Measurements from ENCODE around the gene CBARP.

Gene CBARP

DNA sequence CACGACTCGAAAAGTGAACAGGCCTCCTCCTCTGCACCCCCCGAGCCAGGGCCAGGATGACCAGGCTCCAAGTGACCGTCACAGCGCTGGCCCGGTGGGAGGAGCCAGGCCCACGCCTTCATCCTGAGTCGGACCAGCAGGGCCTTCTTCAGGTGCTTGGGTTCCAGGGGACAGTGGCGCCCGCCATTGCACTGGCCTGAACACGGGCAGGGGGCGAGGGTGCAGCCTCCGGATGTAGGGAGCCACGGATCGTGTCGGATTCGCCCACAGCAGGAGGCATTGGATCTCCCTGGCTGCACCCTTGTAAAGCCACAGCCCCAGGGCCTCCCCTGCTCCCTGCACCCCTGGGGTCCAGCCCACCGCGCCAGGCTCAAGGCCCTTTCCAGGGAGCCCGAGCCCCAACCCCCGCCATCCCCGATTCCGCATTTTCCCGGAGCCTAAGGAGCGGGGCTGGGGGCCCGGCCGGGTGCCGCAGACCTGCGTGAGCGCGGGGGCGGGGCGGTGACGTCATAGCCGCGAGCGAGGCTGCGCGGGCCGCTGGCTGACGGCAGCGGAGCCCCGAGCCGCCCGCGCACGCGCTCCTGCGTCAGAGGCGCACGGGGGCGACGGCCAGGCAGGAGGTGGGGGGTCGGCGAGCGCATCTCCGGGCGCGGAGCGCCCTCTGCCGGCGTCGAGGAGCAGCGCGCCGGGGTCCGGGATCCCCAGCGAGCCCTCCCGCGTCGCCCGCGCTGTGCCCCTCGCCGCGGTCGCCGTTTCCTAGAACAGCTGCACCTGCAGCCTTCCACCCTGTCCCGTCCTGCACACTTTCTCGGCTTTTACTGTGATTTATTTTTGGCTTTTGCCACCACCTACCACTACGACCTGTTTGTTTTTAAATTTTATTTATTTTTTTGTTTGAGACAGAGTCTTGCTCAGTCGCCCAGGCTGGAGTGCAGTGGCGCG is 2.3 kb upstream of the CBARP start:
- Histone ChIP-seq H3K4me3 (ENCODE audit: low read length in 2 of 2) (peak overlapping the region in 1 of 2 donors; percentile 67), H3K36me3 (ENCODE audit: control insufficient read depth in 2 of 2, insufficient read depth in 2 of 2, low read length in 2 of 2) (no peaks in the 10 kb centered on the region), H3K27me3 (ENCODE audit: control insufficient read depth in 1 of 2, insufficient read depth in 2 of 2, low read length in 2 of 2) (peaks cover 0 to 8% of the 10 kb centered on the region in 2 donors), H3K9me3 (ENCODE audit: control insufficient read depth in 2 of 2, low read length in 2 of 2) (no peaks in the 10 kb centered on the region), H3K27ac (ENCODE audit: low read length) (peak overlapping the region; percentile 89), H3K4me1 (ENCODE audit: control insufficient read depth, insufficient read depth, low read length) (peaks cover 68% of the 10 kb centered on the region), H3K9ac (ENCODE audit: low read length in 2 of 2) (peak overlapping the region; percentile 47 to 66)

DNA sequence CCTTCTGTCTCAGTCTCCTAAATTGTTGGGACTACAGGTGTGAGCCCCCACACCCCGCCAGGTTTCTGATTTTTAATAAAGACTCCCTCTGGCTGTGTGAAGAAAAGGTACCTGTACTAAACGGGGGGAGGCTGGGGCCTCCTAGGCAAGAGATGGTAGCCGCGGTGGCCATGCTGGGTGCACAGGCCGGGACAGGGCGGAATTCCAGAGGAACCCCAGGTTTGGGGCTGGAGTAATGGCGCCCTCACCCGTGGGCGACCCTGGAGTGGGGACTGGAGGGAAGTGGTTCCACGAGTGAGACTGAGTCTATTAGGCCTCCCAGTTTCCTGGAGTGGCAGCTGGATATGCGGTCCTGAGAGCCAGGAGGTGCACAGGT is 1.6 kb upstream of the CBARP start:
- no peaks in the 10 kb centered on the region for H3K9me3 ChIP-seq (ENCODE audit: control insufficient read depth in 2 of 2, low read length in 2 of 2)
- peaks cover 61% of the 10 kb centered on the region for H3K4me1 ChIP-seq (ENCODE audit: control insufficient read depth, insufficient read depth, low read length)
- peaks cover 0 to 8% of the 10 kb centered on the region in 2 donors for H3K27me3 ChIP-seq (ENCODE audit: control insufficient read depth in 1 of 2, insufficient read depth in 2 of 2, low read length in 2 of 2)
- H3K27ac ChIP-seq (ENCODE audit: low read length): peak overlapping the region; percentile 89
- H3K36me3 ChIP-seq (ENCODE audit: control insufficient read depth in 2 of 2, insufficient read depth in 2 of 2, low read length in 2 of 2): no peaks in the 10 kb centered on the region
- H3K9ac ChIP-seq (ENCODE audit: low read length in 2 of 2): no peak overlapping the region
- peak overlapping the region in 1 of 2 donors; percentile 67 for H3K4me3 ChIP-seq (ENCODE audit: low read length in 2 of 2)

DNA sequence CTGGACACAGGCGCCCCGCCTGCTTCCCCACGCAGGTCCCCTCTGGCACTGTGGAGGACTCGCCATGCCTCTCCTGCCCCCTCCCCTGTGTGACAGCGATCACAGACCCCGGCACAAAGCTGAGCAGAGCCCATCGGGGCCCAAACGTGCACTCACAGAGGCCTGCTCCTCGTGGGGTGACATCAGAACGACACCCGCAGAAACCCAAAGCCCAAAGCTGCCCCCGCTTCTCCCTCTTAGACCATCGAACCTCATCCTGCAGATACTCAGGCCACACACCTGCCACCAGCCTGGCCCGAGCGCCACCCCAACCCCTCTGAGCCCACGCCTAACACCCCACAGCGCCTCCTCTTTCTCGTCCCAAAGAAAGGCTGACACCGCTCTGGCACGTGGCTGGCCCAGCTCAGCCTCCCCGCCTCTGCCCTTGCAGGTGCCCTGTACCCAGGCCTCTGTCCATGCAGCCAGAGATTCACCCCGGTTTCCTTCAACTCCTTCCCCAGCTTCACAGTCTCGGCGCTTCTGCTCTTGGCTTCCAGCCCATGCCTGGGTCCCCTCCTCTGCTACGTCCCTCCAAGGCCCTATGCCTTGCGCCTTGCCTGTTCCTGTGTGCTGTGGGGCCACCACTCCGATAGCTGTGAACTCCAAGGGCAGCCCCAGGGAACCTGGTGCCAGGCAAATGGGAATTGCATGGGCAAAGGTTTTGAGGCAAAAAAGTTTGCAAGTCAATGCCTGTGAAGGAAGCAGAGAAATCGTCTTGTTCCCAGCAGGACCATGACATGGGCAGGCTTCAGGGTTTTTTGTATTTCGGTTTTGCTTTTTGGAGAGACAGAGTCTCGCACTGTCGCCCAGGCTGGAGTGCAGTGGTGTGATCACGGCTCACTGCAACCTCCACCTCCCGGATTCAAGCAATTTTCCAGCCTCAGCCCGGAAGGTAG is 831 bp upstream of the CBARP start:
- Histone ChIP-seq H3K27ac (ENCODE audit: low read length) (peak overlapping the region; percentile 89), H3K27me3 (ENCODE audit: control insufficient read depth in 1 of 2, insufficient read depth in 2 of 2, low read length in 2 of 2) (peaks cover 0 to 8% of the 10 kb centered on the region in 2 donors), H3K9me3 (ENCODE audit: control insufficient read depth in 2 of 2, low read length in 2 of 2) (no peaks in the 10 kb centered on the region), H3K36me3 (ENCODE audit: control insufficient read depth in 2 of 2, insufficient read depth in 2 of 2, low read length in 2 of 2) (no peaks in the 10 kb centered on the region), H3K9ac (ENCODE audit: low read length in 2 of 2) (no peak overlapping the region), H3K4me3 (ENCODE audit: low read length in 2 of 2) (peak overlapping the region in 1 of 2 donors; percentile 72), H3K4me1 (ENCODE audit: control insufficient read depth, insufficient read depth, low read length) (peaks cover 54% of the 10 kb centered on the region)

DNA sequence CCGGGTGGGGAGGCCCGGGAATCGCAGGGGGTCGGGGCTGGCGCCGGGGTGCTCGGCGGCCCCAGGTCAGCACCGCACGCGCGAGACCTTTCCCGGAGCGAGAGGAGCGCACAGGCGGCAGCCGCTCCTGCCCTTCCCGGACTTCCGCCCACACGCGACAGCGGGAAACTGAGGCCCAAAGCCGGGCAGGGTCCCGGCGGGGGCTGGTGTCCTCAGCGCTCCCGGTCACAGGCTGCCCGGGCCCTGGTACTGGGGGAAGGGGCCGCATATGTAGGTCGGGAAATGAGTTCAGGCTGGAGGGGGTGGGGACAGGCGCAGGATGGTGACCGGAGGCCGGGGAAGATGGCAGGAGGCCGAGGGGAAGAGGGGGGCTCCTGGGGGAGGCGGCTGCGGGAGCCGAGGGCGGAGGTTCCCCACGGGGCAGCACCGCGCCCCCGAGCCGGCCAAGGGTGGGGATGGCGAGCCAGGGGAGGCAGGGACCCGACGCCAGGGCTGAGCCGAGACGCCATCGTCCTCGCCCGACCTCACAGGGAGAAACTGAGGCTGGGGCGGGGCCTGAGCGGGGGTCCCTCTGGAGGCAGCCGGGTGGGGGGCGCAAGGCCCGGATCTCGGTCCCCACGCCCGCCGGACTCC is 662 bp downstream of the CBARP start:
- Histone ChIP-seq H3K9me3 (ENCODE audit: control insufficient read depth in 2 of 2, low read length in 2 of 2) (no peaks in the 10 kb centered on the region), H3K4me1 (ENCODE audit: control insufficient read depth, insufficient read depth, low read length) (peaks cover 52% of the 10 kb centered on the region), H3K36me3 (ENCODE audit: control insufficient read depth in 2 of 2, insufficient read depth in 2 of 2, low read length in 2 of 2) (no peaks in the 10 kb centered on the region), H3K27me3 (ENCODE audit: control insufficient read depth in 1 of 2, insufficient read depth in 2 of 2, low read length in 2 of 2) (peaks cover 0 to 8% of the 10 kb centered on the region in 2 donors), H3K27ac (ENCODE audit: low read length) (no peak overlapping the region), H3K9ac (ENCODE audit: low read length in 2 of 2) (peak overlapping the region in 1 of 2 donors; percentile 42), H3K4me3 (ENCODE audit: low read length in 2 of 2) (peak overlapping the region; percentile 57 to 72)

DNA sequence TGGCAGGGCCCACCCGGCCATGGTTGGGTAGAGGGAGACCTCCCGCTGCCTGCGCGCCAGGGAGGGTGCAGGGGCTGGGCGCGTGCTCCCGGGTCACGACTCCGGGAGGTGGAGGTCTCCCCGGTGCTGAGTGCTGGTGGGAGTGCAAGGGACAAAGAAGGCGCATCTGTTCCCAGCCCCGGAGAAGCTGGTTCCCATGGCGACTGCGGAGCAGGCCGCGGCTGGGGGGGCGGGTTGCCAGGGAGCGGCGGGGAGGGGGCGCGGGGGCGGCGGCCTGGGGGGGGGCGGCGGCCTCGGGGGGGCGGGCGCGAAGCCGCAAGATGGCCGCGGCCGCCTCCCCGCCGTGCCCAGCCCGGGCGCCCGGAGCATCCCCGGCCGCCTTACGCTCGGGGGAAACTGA is 1.2 kb downstream of the CBARP start:
- Histone ChIP-seq H3K4me3 (ENCODE audit: low read length in 2 of 2) (peak overlapping the region in 1 of 2 donors; percentile 72), H3K27ac (ENCODE audit: low read length) (no peak overlapping the region), H3K4me1 (ENCODE audit: control insufficient read depth, insufficient read depth, low read length) (peaks cover 55% of the 10 kb centered on the region), H3K36me3 (ENCODE audit: control insufficient read depth in 2 of 2, insufficient read depth in 2 of 2, low read length in 2 of 2) (no peaks in the 10 kb centered on the region), H3K9me3 (ENCODE audit: control insufficient read depth in 2 of 2, low read length in 2 of 2) (no peaks in the 10 kb centered on the region), H3K9ac (ENCODE audit: low read length in 2 of 2) (no peak overlapping the region), H3K27me3 (ENCODE audit: control insufficient read depth in 1 of 2, insufficient read depth in 2 of 2, low read length in 2 of 2) (peaks cover 0 to 8% of the 10 kb centered on the region in 2 donors)

DNA sequence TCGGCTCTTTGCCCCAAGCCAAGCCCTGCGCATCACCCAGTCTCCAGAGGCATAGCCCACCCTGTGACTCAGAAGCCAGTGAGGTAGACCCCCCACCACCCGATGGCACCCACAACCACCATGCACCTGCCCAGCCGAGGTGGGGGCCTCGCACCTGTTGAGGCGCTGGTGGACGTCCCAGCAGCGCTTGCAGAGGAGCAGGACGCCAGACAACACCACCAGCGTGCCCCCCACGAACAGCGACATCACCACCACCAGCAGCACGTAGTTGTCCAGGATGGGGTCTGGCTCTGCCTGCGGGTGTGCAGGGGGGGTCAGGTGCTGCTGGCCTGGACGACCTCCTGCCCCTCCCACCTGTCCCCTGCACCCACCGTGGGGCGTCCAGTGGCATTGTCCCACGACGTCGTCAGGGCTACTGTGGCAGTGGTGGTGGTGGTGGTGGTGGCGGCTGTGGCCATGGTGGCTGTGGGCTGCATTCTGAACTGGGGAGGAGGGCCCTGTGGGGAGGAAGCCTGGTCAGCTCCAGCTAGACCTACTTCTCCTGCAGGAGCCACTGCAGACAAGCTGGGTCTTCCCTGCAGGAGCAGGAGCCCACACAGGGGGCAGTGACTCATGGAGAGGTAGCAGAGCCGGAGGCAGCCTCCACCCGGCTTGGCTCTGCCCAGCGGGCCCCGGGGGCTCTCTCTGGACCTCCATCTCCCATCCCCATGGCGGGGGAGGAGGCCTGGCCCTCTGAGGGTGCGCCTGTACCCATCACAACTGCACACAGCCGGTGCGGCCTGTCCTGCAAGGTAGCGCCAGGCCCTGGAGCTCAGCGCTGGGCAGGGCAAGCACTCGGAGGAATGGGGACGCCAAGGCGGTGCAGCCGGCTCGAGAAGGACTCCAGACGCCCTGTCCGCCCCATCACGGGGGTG is 1.9 kb downstream of the CBARP start:
- Histone ChIP-seq H3K27ac (ENCODE audit: low read length) (no peak overlapping the region), H3K9ac (ENCODE audit: low read length in 2 of 2) (no peak overlapping the region), H3K27me3 (ENCODE audit: control insufficient read depth in 1 of 2, insufficient read depth in 2 of 2, low read length in 2 of 2) (peaks cover 0 to 8% of the 10 kb centered on the region in 2 donors), H3K36me3 (ENCODE audit: control insufficient read depth in 2 of 2, insufficient read depth in 2 of 2, low read length in 2 of 2) (no peaks in the 10 kb centered on the region), H3K4me1 (ENCODE audit: control insufficient read depth, insufficient read depth, low read length) (peaks cover 49% of the 10 kb centered on the region), H3K9me3 (ENCODE audit: control insufficient read depth in 2 of 2, low read length in 2 of 2) (no peaks in the 10 kb centered on the region), H3K4me3 (ENCODE audit: low read length in 2 of 2) (no peak overlapping the region)

DNA sequence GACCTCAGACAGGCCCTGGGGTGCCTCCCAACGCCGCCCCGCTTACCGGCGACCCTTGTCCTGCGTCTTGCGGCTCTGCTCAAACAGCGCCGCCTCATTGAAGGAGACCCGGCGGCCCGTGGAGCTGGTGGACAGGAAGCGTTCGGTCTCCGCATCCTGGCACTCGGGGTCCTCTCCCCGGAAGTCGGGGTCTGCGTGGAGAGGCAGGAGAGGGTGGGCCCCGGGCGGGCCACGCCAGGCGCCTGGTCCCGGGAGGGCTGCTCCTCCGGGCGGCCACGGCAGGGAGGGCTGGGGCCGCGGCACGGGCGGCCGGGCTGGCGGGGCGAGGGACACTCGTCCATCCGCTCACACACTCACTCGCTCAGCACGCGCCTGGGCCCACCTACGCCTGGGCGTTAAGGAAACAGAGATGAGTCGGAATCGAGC is 2.8 kb downstream of the CBARP start:
- no peak overlapping the region for H3K9ac ChIP-seq (ENCODE audit: low read length in 2 of 2)
- no peaks in the 10 kb centered on the region for H3K9me3 ChIP-seq (ENCODE audit: control insufficient read depth in 2 of 2, low read length in 2 of 2)
- no peaks in the 10 kb centered on the region for H3K36me3 ChIP-seq (ENCODE audit: control insufficient read depth in 2 of 2, insufficient read depth in 2 of 2, low read length in 2 of 2)
- peaks cover 40% of the 10 kb centered on the region for H3K4me1 ChIP-seq (ENCODE audit: control insufficient read depth, insufficient read depth, low read length)
- H3K27ac ChIP-seq (ENCODE audit: low read length): no peak overlapping the region
- no peak overlapping the region for H3K4me3 ChIP-seq (ENCODE audit: low read length in 2 of 2)
- peaks cover 0 to 8% of the 10 kb centered on the region in 2 donors for H3K27me3 ChIP-seq (ENCODE audit: control insufficient read depth in 1 of 2, insufficient read depth in 2 of 2, low read length in 2 of 2)

DNA sequence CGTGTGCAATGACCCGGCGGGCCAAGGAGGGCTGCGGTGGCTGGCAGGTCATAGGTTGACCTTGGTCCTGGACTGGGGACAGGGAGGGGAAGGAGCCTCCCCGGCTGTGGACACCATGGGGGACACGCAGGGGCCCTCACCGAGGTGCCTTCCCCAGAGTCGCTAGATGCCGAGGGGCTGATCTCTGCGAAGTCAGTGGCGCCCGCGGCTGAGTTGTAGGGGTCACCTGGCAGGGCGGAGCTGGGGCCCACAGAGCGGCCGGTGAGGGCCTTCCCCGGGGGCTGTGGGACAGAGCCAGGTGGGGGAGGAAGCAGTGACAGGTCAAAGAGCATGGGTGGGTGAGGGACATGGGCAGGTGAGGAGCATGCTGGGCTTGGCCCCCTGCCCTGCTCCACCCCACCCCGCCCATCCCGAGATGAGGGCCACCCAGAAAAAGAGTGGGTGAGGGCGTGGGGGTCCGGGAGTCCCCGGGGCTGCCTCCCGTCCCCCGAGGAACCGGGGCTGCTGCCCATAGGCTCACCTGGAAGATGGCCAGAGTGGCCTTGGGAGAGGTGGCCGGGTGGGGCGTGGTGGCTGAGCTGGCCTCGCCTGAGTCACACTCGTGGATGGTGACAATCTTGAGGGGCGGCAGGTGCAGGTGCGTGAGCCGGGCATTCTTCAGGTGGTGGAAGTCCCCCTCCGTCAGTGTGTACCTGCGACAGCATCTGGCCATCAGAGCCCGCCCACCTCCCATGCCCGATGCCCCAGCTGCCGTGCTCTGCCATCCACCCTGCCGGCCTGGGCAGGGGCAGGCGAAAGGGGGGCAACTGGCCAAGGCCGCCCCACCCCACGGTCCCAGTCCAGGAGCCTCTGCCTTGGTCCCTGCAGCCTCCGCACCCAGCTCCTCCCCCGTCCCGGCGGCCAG is 3.5 kb downstream of the CBARP start:
- no peak overlapping the region for H3K27ac ChIP-seq (ENCODE audit: low read length)
- no peak overlapping the region for H3K4me3 ChIP-seq (ENCODE audit: low read length in 2 of 2)
- no peaks in the 10 kb centered on the region for H3K9me3 ChIP-seq (ENCODE audit: control insufficient read depth in 2 of 2, low read length in 2 of 2)
- H3K9ac ChIP-seq (ENCODE audit: low read length in 2 of 2): no peak overlapping the region
- no peaks in the 10 kb centered on the region for H3K36me3 ChIP-seq (ENCODE audit: control insufficient read depth in 2 of 2, insufficient read depth in 2 of 2, low read length in 2 of 2)
- peaks cover 34% of the 10 kb centered on the region for H3K4me1 ChIP-seq (ENCODE audit: control insufficient read depth, insufficient read depth, low read length)
- peaks cover 0 to 8% of the 10 kb centered on the region in 2 donors for H3K27me3 ChIP-seq (ENCODE audit: control insufficient read depth in 1 of 2, insufficient read depth in 2 of 2, low read length in 2 of 2)

DNA sequence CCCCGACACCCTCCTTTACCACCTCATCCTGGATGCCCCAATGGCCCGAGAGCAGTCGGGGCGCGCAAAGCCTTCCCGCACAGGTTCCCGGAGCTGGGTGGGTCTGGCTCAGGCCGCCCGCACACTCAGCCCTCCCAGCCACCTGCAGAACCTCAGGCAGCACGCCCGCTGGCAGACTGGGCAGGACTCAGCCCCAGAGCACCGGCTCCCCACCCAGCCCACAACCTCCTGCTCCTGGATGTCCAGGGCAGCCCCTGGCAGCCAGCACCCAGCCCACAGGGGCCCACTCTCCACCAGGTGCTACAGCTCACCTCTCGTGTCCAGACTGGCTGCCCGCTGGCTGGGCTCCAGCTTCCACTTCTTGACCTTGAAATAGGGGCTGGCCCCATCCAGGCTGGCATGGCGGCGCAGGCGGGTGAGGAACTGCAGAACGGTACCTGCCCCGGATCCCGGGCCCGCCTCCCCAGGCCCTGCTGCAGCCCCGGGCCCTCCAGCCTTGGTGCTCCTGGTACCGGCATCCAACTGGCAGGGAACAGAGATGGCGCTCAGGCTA is 4.6 kb downstream of the CBARP start:
- H3K9ac ChIP-seq (ENCODE audit: low read length in 2 of 2): no peak overlapping the region
- no peaks in the 10 kb centered on the region for H3K9me3 ChIP-seq (ENCODE audit: control insufficient read depth in 2 of 2, low read length in 2 of 2)
- no peak overlapping the region for H3K27ac ChIP-seq (ENCODE audit: low read length)
- H3K36me3 ChIP-seq (ENCODE audit: control insufficient read depth in 2 of 2, insufficient read depth in 2 of 2, low read length in 2 of 2): no peaks in the 10 kb centered on the region
- peaks cover 0 to 8% of the 10 kb centered on the region in 2 donors for H3K27me3 ChIP-seq (ENCODE audit: control insufficient read depth in 1 of 2, insufficient read depth in 2 of 2, low read length in 2 of 2)
- peak overlapping the region in 1 of 2 donors; percentile 29 for H3K4me3 ChIP-seq (ENCODE audit: low read length in 2 of 2)
- peaks cover 28% of the 10 kb centered on the region for H3K4me1 ChIP-seq (ENCODE audit: control insufficient read depth, insufficient read depth, low read length)
